CD8-positive, alpha-beta memory T cell (primary cell): ENCODE results near the gene PAN2. TPM values are rescaled to one million over a fixed set of nuclear protein-coding genes. Genes with fewer than 3 reads are reported as not detected.

Experiments used
- CTCF ChIA-PET: fragments of 350-600 bp; sonication (Branson Sonifier 250); formaldehyde crosslinking; loops from one replicate; lab custom pipeline; 2021; ENCODE audit warnings: antibody characterized with exemption; lab: Charles Lee
- POLR2A ChIA-PET: fragments of 350-600 bp; sonication (Branson Sonifier 250); formaldehyde crosslinking; loops from one replicate; lab custom pipeline; 2021; ENCODE audit warnings: antibody characterized with exemption; lab: Charles Lee
- DNase-seq, 5 donors: peaks; one replicate each; pipeline versions ENCODE4 v3.0.0 to v3.0.0-alpha.2; 2020 to 2022; ENCODE audit warnings: mixed read lengths in 1 of 5
- H3K27ac ChIP-seq: one replicate; pipeline ENCODE4 v1.7.0; 2013; ENCODE audit warnings: low read depth, mild to moderate bottlenecking, low read length, moderate library complexity
- H3K27me3 ChIP-seq: 2 replicates; pipeline ENCODE4 v1.7.0; 2013; ENCODE audit warnings: low read length, mild to moderate bottlenecking; ENCODE audit not compliant: insufficient read depth, poor library complexity, severe bottlenecking
- H3K36me3 ChIP-seq: 2 replicates; pipeline ENCODE4 v1.7.0; 2013; ENCODE audit warnings: mild to moderate bottlenecking, low read length, moderate library complexity; ENCODE audit not compliant: insufficient read depth
- H3K4me1 ChIP-seq: 2 replicates; pipeline ENCODE4 v1.7.0; 2013; ENCODE audit warnings: mild to moderate bottlenecking, low read length, moderate library complexity; ENCODE audit not compliant: insufficient read depth
- H3K4me3 ChIP-seq: 2 replicates; pipeline ENCODE4 v1.7.0; 2013; ENCODE audit warnings: mild to moderate bottlenecking, low read length
- H3K9me3 ChIP-seq: 2 replicates; pipeline ENCODE4 v1.7.0; 2013; ENCODE audit warnings: mild to moderate bottlenecking, low read length
- H3K27ac Mint-ChIP-seq, 8 donors: one replicate each; pipeline ENCODE4 v1.8.0; 2020 to 2021; ENCODE audit warnings: mixed read lengths in 8 of 8, mild to moderate bottlenecking in 6 of 8, inconsistent platforms in 3 of 8, moderate library complexity in 3 of 8
- H3K27me3 Mint-ChIP-seq, 2 donors: one replicate each; pipeline ENCODE4 v1.8.0; 2020 to 2021; ENCODE audit warnings: mixed read lengths in 2 of 2, mild to moderate bottlenecking in 1 of 2, moderate library complexity in 1 of 2
- H3K36me3 Mint-ChIP-seq, 3 donors: one replicate each; pipeline ENCODE4 v1.8.0; 2020 to 2021; ENCODE audit warnings: mixed read lengths in 3 of 3, inconsistent platforms in 1 of 3, mild to moderate bottlenecking in 1 of 3
- H3K4me1 Mint-ChIP-seq, 3 donors: one replicate each; pipeline ENCODE4 v1.8.0; 2020 to 2021; ENCODE audit warnings: mixed read lengths in 3 of 3, inconsistent platforms in 1 of 3, mild to moderate bottlenecking in 1 of 3
- H3K4me3 Mint-ChIP-seq, 7 donors: one replicate each; pipeline ENCODE4 v1.8.0; 2020 to 2021; ENCODE audit warnings: mixed read lengths in 7 of 7, mild to moderate bottlenecking in 6 of 7, moderate library complexity in 4 of 7, inconsistent platforms in 2 of 7
- H3K9me3 Mint-ChIP-seq, 5 donors: one replicate each; pipeline ENCODE4 v1.8.0; 2020 to 2022; ENCODE audit warnings: mixed read lengths in 5 of 5, mild to moderate bottlenecking in 3 of 5, moderate library complexity in 2 of 5, inconsistent platforms in 1 of 5
- polyA plus RNA-seq: library from polyadenylated mRNA; unstranded; fragments of 300-500 nt; fragmentation: Illumina TruSeq; gene quantifications from one replicate; pipeline ENCODE4 v1.2.3, GENCODE V29; 2021
- total RNA-seq, 2 experiments: library from RNA; stranded (reverse); gene quantifications; one replicate each; pipeline ENCODE4 v1.2.3, GENCODE V29; 2021

PAN2 gene
- total and polyA plus RNA-seq, 3 experiments from 2014 or later: 5.4 to 40.4 (median 36.6) TPM

- Histone ChIP-seq H3K27me3 (no peaks in the 10 kb centered on the region), H3K4me1 (peaks cover 12% of the 10 kb centered on the region), H3K27ac (peak within 1 kb of the TSS; percentile 98), H3K9me3 (no peaks in the 10 kb centered on the region), H3K4me3 (peak within 1 kb of the TSS; percentile 93), H3K36me3 (no peaks in the 10 kb centered on the region)
- DNase-seq: peak; percentile 84 to 93 (median 88)
- CTCF ChIA-PET: interaction anchor here (0.6 to 2.8 kb wide), 23 partner anchors 9 to 200 kb away, joined by 3 to 18 read pairs (median 3); partner anchors contain the start of genes ANKRD52, ESYT1, RNF41 and SMARCC2
- no peaks in the 10 kb centered on the region for H3K9me3 Mint-ChIP-seq
- no peaks in the 10 kb centered on the region for H3K27me3 Mint-ChIP-seq
- peaks cover 18 to 21% (median 21%) of the 10 kb centered on the region in 3 donors for H3K4me1 Mint-ChIP-seq
- H3K4me3 Mint-ChIP-seq: peak within 1 kb of the TSS; percentile 89 to 97 (median 95)
- POLR2A ChIA-PET: interaction anchor here (0.5 to 1.7 kb wide), 8 partner anchors 9 to 294 kb away, joined by 3 to 11 read pairs (median 3); partner anchors contain the start of genes ANKRD52, RNF41, SPRYD4 and TIMELESS
- H3K36me3 Mint-ChIP-seq: peaks cover 0 to 35% (median 2%) of the 10 kb centered on the region in 3 donors
- H3K27ac Mint-ChIP-seq: peak within 1 kb of the TSS; percentile 80 to 99 (median 96)
Observed at GRCh38 chr12:56266693-56267442, 66.9 kb downstream of the PAN2 start, which contains the start of gene COQ10A. Gene COQ10A, plus strand, starts transcription at chr12:56266942. Its CDS starts 177 bp downstream, at chr12:56267119.

Other genes with a start within 250 kb of the PAN2 start
- 100 to 1,000 TPM; 468 to 504 TPM for gene PA2G4, start 229.4 kb downstream of the PAN2 start, total RNA-seq
- 249 TPM for gene PA2G4, start 229.4 kb downstream of the PAN2 start, polyA plus RNA-seq
- gene RPL41, start 217.4 kb downstream of the PAN2 start, total RNA-seq: 1,000 to 10,000 TPM; 5,711 to 5,990 TPM
- 7,268 TPM for gene RPL41, start 217.4 kb downstream of the PAN2 start, polyA plus RNA-seq
- gene ZC3H10, start 215.7 kb downstream of the PAN2 start, total RNA-seq: 1 to 10 TPM; 8.1 to 9.0 TPM
- gene ZC3H10, start 215.7 kb downstream of the PAN2 start, polyA plus RNA-seq: 3.2 TPM
- 100 to 1,000 TPM; 185 to 191 TPM for gene ESYT1, start 205.7 kb downstream of the PAN2 start, total RNA-seq
- 374 TPM for gene ESYT1, start 205.7 kb downstream of the PAN2 start, polyA plus RNA-seq
- gene MYL6B, start 181.4 kb downstream of the PAN2 start, total RNA-seq: 10 to 100 TPM; 68.6 to 70.0 TPM
- 6.2 TPM for gene MYL6B, start 181.4 kb downstream of the PAN2 start, polyA plus RNA-seq
- 1,000 to 10,000 TPM; 1,010 to 1,017 TPM for gene MYL6, start 175.6 kb downstream of the PAN2 start, total RNA-seq
- gene MYL6, start 175.6 kb downstream of the PAN2 start, polyA plus RNA-seq: 2,423 TPM
- 100 to 1,000 TPM; 107 to 118 TPM for gene SMARCC2, start 144.5 kb downstream of the PAN2 start, total RNA-seq
- gene SMARCC2, start 144.5 kb downstream of the PAN2 start, polyA plus RNA-seq: 92.4 TPM
- gene RNF41, start 112.1 kb downstream of the PAN2 start, total RNA-seq: 10 to 100 TPM; 41.2 to 42.3 TPM
- 47.4 TPM for gene RNF41, start 112.1 kb downstream of the PAN2 start, polyA plus RNA-seq
- 100 to 1,000 TPM; 102 to 104 TPM for gene NABP2, start 109.7 kb downstream of the PAN2 start, total RNA-seq
- 4.6 TPM for gene NABP2, start 109.7 kb downstream of the PAN2 start, polyA plus RNA-seq
- gene SLC39A5, start 103.9 kb downstream of the PAN2 start, total RNA-seq: under 1 TPM; 0.35 to 0.62 TPM
- not detected for gene SLC39A5, start 103.9 kb downstream of the PAN2 start, polyA plus RNA-seq
- 10 to 100 TPM; 67.0 to 69.9 TPM for gene ANKRD52, start 75.6 kb downstream of the PAN2 start, total RNA-seq
- 16.1 TPM for gene ANKRD52, start 75.6 kb downstream of the PAN2 start, polyA plus RNA-seq
- 10 to 100 TPM; 14.3 to 14.4 TPM for gene COQ10A, start 67.1 kb downstream of the PAN2 start, total RNA-seq
- 14.2 TPM for gene COQ10A, start 67.1 kb downstream of the PAN2 start, polyA plus RNA-seq
- 100 to 1,000 TPM; 279 to 286 TPM for gene CS, start 33.7 kb downstream of the PAN2 start, total RNA-seq
- 78.8 TPM for gene CS, start 33.7 kb downstream of the PAN2 start, polyA plus RNA-seq
- 100 to 1,000 TPM; 165 to 167 TPM for gene CNPY2, start 18.0 kb downstream of the PAN2 start, total RNA-seq
- 188 TPM for gene CNPY2, start 18.0 kb downstream of the PAN2 start, polyA plus RNA-seq
- 10 to 100 TPM; 26.9 to 29.6 TPM for gene IL23A, start 4.9 kb upstream of the PAN2 start, total RNA-seq
- 26.4 TPM for gene IL23A, start 4.9 kb upstream of the PAN2 start, polyA plus RNA-seq
- gene STAT2, start 26.1 kb upstream of the PAN2 start, total RNA-seq: 10 to 100 TPM; 61.6 to 63.5 TPM
- gene STAT2, start 26.1 kb upstream of the PAN2 start, polyA plus RNA-seq: 65.0 TPM
- gene APOF, start 28.9 kb upstream of the PAN2 start, total RNA-seq: not detected
- not detected for gene APOF, start 28.9 kb upstream of the PAN2 start, polyA plus RNA-seq
- 10 to 100 TPM; 61.9 to 64.1 TPM for gene TIMELESS, start 115.4 kb upstream of the PAN2 start, total RNA-seq
- gene TIMELESS, start 115.4 kb upstream of the PAN2 start, polyA plus RNA-seq: 3.9 TPM
- gene MIP, start 120.7 kb upstream of the PAN2 start, total RNA-seq: not detected
- gene MIP, start 120.7 kb upstream of the PAN2 start, polyA plus RNA-seq: 0.07 TPM
- gene SPRYD4, start 134.6 kb upstream of the PAN2 start, total RNA-seq: 1 to 10 TPM; 3.7 to 3.9 TPM
- gene SPRYD4, start 134.6 kb upstream of the PAN2 start, polyA plus RNA-seq: 1.1 TPM
- gene GLS2, start 154.2 kb upstream of the PAN2 start, total RNA-seq: 1 to 10 TPM; 2.3 to 2.5 TPM
- gene GLS2, start 154.2 kb upstream of the PAN2 start, polyA plus RNA-seq: 3.2 TPM
- gene RBMS2, start 187.8 kb upstream of the PAN2 start, total RNA-seq: 1 to 10 TPM; 3.5 to 4.7 TPM
- 1.4 TPM for gene RBMS2, start 187.8 kb upstream of the PAN2 start, polyA plus RNA-seq